DMS153 treated with DMSO at 0.1 percent for 48 hours (cell line): ENCODE measurements around the gene TIMM10.

ENCODE experiments used
- DNase-seq: peaks from one replicate; lab custom pipeline; 2025; ENCODE audit not compliant: unreplicated experiment; lab: John Stamatoyannopoulos, UW

TIMM10 gene

GRCh38 chr11:57504511-57504910 lies 26.0 kb downstream of the TIMM10 start:
- DNase-seq, result no peak

GRCh38 chr11:57502870-57503269 lies 27.7 kb downstream of the TIMM10 start:
- DNase-seq, result no peak

GRCh38 chr11:57502376-57502775 lies 28.2 kb downstream of the TIMM10 start:
- DNase-seq, result no peak

- no peak for DNase-seq
Measured at GRCh38 chr11:57501953-57502352, 28.6 kb downstream of the TIMM10 start.

- no peak for DNase-seq
Measured at GRCh38 chr11:57500926-57501325, 29.6 kb downstream of the TIMM10 start.

GRCh38 chr11:57500515-57500914 lies 30.0 kb downstream of the TIMM10 start:
- DNase-seq, result no peak

GRCh38 chr11:57499983-57500461 lies 30.5 kb downstream of the TIMM10 start:
- DNase-seq, result no peak

- DNase-seq, result peak; percentile 79
Measured at GRCh38 chr11:57499413-57499982, 31.1 kb downstream of the TIMM10 start.

GRCh38 chr11:57498540-57498939 lies 32.0 kb downstream of the TIMM10 start:
- DNase-seq, result no peak

- DNase-seq, result no peak
Measured at GRCh38 chr11:57497303-57498247, 33.0 kb downstream of the TIMM10 start.

- DNase-seq, result no peak
Measured at GRCh38 chr11:57496109-57496820, 34.3 kb downstream of the TIMM10 start.

- DNase-seq, result peak; percentile 31
Measured at GRCh38 chr11:57493507-57494503, 36.7 kb downstream of the TIMM10 start.

GRCh38 chr11:57491371-57492061 lies 39.0 kb downstream of the TIMM10 start:
- DNase-seq, result no peak

GRCh38 chr11:57490456-57491248 lies 39.9 kb downstream of the TIMM10 start:
- DNase-seq, result no peak

- no peak for DNase-seq
Measured at GRCh38 chr11:57487920-57488659, 42.5 kb downstream of the TIMM10 start.

- no peak for DNase-seq
Measured at GRCh38 chr11:57487021-57487778, 43.4 kb downstream of the TIMM10 start.

- DNase-seq, result no peak
Measured at GRCh38 chr11:57485217-57485990, 45.1 kb downstream of the TIMM10 start.
